GM12865 (cell line): ENCODE measurements around the gene MDM2.

ENCODE experiments used
- DNase-seq: peaks from one replicate; pipeline ENCODE4 v3.0.0; 2010; ENCODE audit warnings: low read depth
- H3K4me3 ChIP-seq: 2 replicates; pipeline ENCODE4 v1.5.1; 2011; ENCODE audit warnings: mild to moderate bottlenecking, low read depth, low read length, control low read depth
- CTCF ChIP-seq: IDR thresholded peaks from 2 replicates; pipeline ENCODE4 v1.5.1; 2011; ENCODE audit warnings: low read length, control low read depth, low read depth, inconsistent platforms; ENCODE audit not compliant: insufficient read depth; ENCODE audit errors: missing control alignments

Gene MDM2

GRCh38 chr12:68773582-68773981, 34.4 kb upstream of the MDM2 start:
- no peak overlapping the region for H3K4me3 ChIP-seq
- no peak for DNase-seq

DNA sequence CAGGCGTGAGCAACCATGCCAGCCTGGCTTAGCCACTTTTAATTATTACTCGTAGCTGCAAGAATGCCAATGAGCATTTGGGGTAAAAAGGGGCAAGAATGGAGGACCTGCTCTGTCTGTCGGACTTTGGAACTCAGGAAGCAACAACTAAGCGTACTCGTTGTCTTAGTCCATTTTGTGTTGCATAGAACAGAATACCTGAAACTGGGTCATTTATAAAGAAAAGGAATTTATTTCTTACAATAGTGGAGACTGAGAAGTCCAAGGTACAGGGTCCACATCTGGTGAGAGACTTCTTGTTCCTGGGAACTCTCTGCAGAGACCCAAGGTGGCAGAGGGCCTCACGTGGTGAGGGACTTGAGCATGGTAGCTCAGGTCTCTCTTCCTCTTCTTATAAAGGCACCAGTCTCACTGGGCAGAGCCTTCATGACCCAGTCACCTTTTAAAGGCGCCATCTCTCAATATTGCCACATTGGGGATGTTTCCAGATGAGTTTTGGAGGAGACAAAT, 32.8 kb upstream of the MDM2 start:
- H3K4me3 ChIP-seq, result no peak overlapping the region
- no peak for DNase-seq
- TF ChIP-seq CTCF, result no peak

More at GRCh38 chr12:68773582-68773981, 34.4 kb upstream of the MDM2 start:
- no peak for TF ChIP-seq CTCF

- DNase-seq, result no peak
- TF ChIP-seq CTCF, result no peak
These were observed 30.9 kb upstream of the MDM2 start for GRCh38 chr12:68776976-68777610.

DNA sequence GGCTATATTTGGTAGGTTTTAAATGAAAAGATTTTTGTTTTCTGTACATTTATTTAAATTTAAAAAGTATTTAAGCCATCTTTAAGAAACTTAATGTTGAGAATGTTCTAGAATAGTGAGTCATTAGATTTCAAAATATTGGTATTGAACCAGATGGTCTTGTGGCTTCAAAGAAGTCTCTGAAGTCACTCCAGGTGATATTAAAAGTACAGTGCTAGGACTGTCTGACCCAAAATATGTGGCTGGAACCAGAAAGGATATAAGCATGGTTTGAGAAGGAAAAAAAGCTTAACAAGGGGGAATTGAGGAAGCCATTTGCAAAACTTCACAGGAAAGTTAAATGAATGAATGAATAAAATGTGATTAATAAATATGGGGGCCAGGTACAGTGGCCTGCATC, 28.7 kb upstream of the MDM2 start:
- TF ChIP-seq CTCF, result no peak

More at GRCh38 chr12:68776976-68777610, 30.9 kb upstream of the MDM2 start:
- no peak overlapping the region for H3K4me3 ChIP-seq

GRCh38 chr12:68780731-68781130, 27.2 kb upstream of the MDM2 start:
- no peak for DNase-seq
- TF ChIP-seq CTCF, result no peak

More for the DNA sequence above, 28.7 kb upstream of the MDM2 start:
- DNase-seq, result no peak
- H3K4me3 ChIP-seq, result no peak overlapping the region

DNA sequence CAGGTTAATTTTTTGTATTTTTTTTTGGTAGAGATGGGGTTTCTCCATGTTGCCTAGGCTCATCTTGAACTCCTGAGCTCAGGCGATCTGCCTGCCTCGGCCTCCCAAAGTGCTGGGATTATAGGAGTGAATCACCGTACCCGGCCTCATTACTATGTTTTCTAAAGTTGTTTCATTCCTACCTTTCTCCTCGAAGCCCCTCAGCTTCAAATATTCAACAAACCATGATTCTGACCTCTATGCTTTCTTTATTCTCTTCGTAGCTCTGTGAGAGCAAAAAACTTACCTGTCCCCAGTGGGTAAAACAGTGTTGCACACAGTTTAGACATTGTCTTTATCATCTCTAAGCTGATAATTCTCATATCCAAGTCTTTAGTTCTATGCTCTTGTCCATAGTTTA, 26.2 kb upstream of the MDM2 start:
- H3K4me3 ChIP-seq, result no peak overlapping the region
- TF ChIP-seq CTCF, result no peak
- no peak for DNase-seq

More at GRCh38 chr12:68780731-68781130, 27.2 kb upstream of the MDM2 start:
- no peak overlapping the region for H3K4me3 ChIP-seq

DNA sequence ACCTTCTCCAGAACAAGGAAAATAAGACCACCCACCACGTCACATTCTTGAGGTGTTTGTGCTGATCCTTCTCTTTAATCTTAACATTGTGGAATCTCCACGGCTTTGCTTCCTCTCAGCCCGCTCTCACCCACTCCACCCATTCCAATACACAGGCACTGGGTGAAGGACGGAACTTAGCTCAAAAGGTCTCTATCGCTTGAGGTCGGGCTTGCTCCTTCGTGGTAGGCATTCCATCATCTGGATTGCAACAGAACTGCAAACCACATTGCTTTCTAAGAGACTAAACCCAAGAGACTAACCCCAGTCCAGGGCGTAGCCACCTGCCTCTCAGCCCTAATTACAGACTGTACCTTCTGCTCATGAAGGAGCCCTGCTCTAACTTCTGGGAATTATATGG, 24.0 kb upstream of the MDM2 start:
- no peak for DNase-seq
- H3K4me3 ChIP-seq, result no peak overlapping the region
- TF ChIP-seq CTCF, result no peak
